GM19324 (cell line): ENCODE results near the gene ETV6.

Source experiments
- ATAC-seq: cut with Tn5 transposase; IDR thresholded peaks from one replicate; pipeline ENCODE4 v1.9.1; 2021; ENCODE audit warnings: mild to moderate bottlenecking, moderate library complexity; ENCODE audit not compliant: unreplicated experiment, low FRiP score

Gene ETV6

DNA sequence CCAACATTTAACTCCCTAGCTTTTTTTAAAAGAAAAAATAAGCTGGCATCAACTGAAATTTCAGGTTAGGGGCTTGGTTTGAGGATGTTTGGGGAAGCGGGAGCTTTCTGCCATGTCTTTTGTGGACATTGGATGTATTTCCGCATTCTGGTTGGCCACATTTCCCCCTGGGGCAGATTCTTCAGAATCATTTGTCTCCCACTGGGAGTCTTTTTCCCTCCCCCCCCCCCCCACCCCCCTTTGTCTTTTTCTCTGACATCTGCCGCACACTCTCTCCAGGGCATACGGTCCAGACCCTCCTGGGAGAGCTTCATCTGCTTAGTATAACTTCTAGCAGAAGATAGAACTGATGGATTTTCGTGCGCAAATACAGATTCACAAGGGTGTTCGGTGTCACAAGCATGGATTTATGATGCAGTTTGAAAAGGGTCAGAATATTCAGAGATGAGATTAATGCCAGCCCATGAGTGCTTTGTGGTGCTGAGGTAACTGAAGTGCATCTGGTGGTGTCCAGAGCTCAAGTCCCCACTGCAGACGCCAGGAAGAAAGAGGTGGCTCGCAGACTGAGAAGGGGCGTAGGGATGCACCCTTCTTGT lies 40.2 kb downstream of the ETV6 start:
- ATAC-seq: no peak

DNA sequence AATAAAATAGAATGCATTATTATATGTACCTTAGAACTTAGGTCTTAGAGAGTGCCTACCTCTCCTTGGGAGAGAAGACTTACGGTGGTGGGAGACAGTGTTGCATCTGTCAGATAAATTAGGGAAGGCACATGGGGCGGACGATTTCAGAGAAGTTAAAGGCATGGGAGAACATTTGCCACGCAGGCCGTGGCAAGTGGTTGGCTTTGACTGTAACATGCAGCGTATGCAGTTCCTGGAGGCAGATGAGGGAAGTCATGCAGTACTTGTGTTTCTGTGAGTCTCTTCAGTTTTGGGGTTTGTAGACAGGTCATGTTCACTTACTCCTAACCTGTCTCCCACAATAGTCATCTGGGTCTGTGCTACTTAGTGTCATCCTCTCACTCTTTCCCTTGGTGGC lies 43.6 kb downstream of the ETV6 start:
- ATAC-seq: no peak

DNA sequence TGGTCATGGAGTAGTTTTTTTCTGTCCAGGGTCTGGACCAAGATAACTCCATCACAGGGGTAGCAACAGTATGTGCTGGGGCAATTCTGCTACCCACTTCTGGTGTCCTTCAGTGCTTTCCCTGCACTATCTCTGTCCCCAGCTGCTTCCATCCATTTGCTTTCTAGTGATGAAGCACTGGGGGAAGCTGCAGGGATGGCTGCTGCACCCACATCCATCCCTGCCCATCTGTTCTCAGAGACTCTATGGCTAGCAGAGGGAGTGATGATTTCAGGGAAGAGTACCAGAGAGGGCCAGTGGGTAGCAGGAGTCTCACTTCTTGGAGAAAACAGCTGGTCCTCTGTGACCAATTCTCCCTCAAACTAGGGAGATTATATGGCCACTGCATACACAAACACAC lies 44.1 kb downstream of the ETV6 start:
- ATAC-seq: no peak

DNA sequence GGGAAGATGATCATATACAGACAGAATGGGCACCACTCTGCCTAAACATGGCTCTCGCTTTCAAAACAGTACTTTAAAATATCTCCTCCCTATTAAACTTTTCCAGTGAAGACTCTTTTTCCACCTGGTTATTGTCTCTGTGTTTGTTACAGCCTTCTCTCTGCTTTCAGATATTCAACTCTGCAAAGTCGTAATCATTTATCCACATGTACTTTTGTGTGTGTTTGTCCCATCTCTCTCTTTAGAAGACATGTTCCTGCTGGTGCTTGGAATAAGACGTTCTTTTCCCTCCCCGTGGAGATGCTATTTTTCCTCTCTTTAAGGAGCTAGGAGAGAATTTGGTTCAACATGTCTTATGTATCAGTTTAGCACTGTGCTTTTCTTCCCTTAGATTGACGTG lies 45.1 kb downstream of the ETV6 start:
- ATAC-seq: no peak

DNA sequence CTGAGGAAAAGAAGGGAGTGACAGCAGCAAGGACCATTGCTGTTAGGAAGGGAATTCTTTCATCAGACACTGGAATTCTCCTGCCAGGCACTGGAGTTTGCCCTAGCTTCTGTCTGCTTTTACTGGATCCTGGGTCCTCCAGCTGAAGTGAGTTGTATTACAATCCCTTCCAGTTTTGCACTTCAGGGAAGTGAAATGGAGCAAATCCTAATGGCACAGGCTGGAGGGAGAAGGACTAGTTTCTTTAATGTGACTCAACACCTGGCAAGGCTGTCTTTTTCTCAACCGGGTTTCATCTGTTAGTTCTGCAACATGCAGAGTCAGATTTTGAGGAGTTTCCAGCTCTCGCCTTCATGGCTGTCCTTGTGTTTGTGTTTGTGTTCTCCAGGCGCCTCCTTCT lies 45.8 kb downstream of the ETV6 start:
- no peak for ATAC-seq

DNA sequence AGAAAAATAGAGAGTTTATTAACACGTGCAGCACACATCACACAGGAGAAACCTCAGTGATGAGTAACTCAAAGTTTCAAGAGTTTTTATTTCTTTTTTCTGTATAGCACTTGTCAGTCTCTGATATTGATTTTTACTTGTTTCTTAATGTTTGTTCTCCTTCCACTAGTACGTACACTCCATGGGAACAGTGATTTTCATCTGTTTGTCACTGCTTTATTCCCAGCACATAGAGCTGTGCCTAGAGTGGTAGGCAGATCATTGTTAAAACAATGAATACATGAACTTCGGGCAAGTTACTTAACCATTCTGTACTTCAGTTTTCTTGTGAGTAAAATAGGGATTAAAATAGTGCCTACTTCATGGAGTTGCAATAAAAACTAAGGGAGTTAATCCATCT lies 46.6 kb downstream of the ETV6 start:
- ATAC-seq: no peak

DNA sequence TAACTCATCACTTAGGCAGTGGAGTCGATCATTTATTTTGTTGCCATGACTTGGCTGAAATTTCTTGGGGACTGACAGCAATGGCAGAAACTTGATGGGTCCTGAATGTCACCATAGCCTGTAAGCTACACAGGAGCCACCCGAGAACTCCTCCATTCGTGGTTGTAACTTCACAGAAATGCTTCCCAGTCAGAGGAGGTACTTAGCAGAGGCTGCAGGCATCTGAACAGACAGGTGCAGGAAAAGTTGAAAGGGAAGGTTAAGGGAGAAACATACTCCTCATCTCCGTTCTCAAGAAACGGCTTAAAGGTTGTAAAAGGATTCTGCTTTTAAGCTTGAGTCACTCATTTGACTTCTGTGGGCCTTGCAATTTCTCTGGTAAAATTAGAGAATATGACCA lies 47.7 kb downstream of the ETV6 start:
- ATAC-seq: no peak

DNA sequence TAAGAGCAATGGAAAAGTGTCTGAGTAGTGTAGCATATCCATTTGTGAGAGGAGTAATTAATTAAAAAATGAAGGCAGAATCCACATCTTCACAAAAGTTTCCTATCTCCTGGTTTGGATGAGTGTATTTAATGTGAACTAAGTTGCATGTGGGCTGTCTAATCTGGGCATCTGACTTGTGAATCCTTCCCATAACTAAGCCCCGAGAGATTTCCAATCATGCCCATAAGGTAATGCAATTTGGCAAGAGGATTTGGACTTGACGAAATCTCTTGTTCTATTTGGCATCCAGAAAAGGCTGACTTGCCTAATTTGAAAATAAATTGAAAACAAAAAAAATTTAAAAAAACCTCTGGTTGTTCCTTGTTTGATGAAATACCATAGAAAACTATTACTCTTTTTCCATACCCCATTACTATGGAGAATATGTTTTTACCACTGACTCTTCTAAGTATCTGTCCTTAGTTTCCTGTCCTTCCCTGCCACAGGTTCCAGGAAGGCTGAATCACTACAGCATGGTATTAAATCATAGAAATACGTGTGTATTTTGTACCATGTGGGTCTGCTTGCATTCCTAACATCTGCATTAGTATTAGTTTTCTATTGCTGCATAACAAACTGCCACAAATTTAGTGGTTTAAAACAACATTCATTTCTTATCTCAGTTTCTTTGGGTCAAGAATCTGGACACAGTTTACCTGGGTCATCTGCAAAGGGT lies 48.4 kb downstream of the ETV6 start:
- no peak for ATAC-seq

DNA sequence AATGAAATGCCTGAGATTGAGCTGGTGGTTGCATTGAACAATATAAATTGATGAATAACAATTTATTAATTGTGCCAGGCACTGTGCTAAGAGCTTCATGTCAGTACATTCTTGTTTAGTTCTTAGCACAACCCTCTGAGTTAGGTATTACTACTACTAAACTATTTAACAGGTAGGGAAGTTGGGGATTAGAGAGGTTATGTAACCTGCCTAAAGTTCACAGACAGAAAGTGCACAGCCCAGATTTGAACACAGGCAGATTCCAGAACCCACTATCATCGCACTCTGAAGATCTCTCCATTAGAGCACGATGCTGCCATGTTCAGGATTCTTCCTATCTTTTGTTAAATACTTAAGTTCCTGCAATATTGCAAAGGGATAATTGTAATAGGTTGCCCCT lies 49.3 kb downstream of the ETV6 start:
- ATAC-seq: no peak

DNA sequence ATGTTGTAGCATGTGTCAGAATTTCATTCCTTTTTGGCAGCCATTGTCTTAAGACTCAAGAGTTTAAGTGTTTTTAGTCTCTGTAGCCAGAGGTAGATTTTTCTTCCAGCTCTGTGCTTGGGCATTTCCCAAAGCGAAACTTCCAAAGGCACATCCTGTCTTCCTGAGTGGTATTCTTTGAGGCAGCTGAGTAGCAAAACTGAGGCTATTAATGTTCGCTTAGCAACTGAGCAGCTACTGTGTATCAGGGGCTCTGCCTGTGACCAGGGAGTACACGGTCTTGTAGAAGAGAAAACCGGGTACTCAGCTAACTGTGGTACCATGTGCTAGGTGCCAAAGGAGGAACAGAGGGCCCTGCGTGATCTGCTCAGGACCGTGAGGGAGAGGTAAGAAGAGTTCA lies 52.0 kb downstream of the ETV6 start:
- ATAC-seq: no peak

DNA sequence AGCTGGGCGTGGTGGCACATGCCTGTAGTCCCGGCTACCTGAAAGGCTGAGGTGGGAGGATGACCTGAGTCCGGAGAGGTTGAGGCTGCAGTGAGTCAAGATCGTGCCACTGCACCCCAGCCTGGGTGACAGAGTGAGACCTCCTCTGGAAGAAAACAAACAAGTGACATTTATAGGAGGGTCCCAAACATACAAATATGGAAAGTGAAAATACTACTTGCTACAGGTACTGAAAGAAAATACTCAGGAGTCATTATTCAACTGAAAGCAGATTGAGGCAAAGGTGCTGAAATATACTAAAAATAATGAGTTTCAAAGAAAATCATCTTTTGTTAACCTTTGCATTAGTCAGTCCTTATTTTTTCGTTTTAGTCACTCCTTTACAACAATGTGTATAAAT lies 53.5 kb downstream of the ETV6 start:
- ATAC-seq: peak; percentile 53

DNA sequence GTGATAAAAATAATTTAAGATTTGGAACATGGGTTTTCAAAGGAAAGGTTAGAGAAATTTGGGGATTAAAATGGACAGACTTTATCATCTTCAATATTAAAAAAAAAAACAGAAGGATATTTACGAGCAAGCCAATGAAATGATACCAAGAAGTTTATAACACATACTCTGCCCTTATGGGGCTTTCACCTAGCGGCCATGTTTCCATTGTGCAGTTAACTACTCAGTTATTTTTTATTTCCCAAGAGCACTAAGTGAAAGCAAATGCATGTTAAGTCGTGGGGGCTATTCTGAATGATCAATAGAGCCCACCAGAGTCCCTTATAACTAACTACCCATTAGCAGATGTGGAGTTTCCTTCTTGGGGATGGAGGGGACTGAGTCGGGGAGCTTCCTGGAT lies 53.9 kb downstream of the ETV6 start:
- ATAC-seq: no peak

DNA sequence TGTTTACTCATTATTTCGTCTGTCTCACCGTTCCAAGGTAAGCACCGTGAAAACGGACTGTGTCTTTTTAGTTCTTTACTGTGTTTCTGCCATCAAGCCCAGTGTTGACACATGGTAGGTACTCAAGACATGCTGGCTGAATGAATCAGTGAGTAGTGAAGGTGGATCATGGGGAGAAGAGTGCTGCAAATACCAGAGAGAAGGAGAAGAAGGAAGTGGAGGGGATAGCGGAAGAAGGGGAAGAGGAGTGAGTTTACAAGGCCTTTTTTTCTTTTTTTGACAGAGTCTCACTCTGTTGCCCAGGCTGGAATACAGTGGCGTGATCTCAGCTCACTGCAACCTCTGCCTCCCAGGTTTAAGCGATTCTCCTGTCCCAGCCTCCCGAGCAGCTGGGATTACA lies 54.6 kb downstream of the ETV6 start:
- ATAC-seq: no peak

DNA sequence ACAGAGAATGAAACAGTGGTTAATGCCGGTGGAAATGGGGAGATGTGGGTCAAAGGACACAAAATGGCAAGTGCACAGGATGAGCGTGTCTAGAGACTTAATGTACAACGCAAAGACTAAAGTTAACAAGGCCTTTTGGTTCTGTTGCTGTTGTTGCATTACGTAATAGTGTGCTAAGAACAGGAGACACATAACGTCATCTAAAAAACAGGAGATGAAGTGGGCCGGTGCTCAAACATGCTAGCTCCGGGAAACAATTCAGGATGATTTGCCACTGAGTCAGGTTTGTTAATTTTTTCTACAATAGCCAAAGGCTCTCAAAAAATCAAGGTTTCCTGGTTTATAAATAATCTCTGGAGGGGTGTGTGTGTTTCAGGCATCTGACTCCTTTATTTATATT lies 55.5 kb downstream of the ETV6 start:
- no peak for ATAC-seq

DNA sequence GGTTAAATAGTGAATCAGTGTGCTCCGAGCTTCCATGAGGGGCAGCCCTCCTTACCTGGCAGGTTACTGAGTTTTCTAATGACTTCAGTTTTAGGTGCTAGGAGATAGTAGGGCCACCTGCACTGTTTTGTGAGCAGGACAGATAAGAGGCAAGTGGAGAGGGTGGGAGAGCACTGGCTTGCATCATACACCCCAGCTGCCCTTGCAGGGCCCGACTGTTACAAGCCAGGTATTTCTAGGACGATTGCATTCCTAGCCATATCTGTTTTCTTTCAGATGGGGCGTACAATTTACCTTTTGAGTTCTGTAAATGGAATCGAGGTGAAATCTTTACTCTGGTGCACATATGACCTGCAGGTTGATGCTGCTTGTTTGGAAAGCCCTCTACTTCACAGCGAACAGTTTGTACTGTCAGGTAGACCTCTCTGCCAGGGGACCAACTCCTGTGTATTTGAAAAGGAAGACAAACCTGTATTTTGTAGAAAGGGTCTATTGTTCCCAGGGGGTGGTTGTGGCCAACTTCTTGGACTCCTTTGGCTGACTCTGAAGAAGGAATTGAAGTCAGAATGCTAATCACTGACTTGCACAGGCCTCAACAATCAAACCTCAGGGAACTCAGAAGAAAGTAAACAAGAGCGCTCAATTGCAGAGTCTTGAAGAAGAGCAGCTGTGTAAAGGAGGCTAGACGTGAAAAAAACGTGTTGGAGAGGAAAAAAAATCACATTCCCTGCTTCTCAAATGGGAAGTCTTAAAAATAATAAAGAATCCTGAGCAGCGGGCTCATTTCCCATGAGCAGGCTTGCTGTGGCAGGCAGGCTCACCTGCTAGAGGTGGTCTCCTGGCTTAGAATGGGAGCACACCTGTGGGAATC lies 57.3 kb downstream of the ETV6 start:
- ATAC-seq: no peak

DNA sequence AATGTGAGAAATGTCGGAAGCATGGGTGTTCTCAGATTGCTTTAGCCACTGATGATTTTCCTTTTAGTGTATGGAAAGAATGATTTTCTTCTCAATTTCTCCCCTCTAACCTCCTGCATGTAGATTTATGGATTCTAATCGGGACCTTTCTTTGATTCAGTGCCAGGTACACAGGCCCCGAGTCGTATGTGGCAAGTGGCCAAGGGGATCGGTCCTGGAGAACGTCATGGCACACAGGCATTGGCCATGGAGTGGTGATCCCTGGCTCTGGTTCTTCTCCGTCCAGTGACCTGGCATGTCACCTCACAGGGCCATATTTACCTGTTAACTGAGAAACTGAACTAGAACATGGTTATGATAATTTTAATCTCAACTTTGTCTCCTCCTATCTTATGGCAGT lies 58.1 kb downstream of the ETV6 start:
- ATAC-seq: no peak

DNA sequence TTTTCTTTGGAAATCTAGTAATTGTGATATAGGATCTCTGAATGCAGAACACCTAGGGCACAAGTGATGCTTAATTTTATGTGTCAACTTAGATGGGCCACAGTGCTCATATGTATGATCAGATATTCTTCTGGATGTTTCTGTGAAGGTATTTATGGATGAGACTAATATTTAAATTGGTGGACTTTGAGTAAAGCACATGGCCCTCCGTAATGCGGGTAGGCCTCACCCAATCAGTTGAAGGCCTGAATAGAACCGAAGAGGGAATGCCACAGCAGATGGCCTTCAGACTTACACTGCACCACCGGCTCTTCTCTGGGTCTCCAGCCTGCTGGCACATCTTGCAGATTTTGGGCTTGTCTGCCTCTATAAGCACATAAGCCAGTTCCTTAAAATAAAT lies 60.0 kb downstream of the ETV6 start:
- ATAC-seq: no peak

DNA sequence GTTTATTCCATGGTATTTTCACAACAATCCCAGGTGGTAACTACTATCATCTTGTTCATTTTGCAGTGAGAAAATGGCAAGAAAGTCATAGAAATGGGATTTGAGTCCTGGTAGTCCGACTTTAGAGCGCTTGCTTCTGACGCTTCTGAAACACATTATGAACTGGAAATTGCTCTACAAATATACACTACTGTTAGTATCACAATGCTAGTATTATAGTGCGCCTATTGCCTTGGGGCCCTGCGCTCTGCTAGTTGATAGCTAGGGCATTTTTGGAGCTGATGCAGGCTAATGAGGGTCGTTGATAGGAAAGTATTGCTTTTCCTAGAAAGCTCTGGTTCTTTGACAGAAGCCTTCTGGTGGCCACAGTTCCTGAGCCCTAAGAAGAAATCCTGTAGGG lies 61.0 kb downstream of the ETV6 start:
- no peak for ATAC-seq

DNA sequence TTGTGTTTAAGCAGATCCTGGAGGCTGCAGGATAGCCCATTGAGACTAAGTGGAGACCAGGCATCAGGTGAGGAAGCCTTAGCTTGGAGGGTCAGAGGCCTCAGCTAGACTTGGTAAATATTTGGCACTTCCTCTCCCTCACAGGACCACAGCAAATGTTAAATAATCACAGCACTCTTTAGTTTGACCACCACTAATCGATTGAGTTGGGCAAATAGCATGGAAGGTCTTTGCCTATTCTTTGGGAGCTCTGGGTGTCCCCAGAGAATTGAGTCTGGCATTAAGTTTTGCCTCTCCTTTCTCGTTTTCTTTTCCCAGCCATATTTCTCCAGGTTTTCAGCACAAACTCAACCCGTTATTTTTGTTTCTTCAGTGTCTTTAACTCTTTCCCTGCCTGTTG lies 61.4 kb downstream of the ETV6 start:
- ATAC-seq: no peak

DNA sequence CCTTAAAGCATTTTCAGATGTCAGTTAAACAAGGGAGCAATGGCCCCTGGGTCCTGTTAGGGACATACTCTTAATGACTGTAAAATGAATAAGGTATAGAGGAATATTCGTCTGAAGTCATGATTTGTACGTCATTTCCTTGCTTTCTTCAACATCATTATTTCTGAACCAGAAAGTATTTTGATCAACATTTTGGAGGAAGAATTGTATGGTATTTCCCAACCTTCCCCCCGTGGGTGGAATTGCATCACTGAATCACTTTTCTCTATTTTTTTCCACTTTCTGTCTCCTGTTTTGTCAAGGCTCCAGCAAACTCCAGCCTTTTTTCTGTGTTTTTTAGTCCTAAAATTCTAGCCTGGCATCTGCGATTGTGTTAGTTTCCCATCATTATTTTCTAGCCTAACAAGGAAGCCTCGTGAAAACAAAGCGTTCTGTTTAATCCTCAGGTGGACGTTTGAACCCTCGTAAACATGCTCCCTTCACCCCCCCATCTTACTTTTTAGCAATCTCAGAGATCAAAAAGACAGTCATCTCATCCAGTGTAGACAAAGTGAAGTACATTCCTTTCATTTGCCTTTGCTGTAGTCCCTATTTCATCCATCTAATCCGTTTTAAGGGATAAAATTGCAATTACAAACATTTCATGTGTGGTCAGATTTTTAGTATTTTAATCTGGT lies 62.3 kb downstream of the ETV6 start:
- no peak for ATAC-seq

DNA sequence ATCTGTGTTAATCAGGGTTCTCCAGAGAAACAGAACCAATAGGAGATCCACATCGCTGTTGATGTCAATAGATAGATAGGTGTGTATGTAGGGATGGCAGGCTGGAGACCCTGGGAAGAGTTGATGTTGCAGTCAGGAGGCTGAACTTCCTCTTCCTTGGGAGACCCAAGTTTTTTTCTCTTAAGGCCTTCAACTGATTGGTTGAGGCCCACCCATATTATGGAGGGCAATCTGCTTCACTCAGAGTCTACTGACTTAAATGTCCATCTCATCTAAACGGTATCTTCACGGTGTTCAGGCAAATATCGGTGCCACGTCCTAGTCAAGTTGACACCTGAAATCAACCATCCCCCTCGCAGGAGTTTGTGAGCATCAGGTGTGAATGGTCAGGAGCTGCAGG lies 63.0 kb downstream of the ETV6 start:
- no peak for ATAC-seq
